Measurements from ENCODE around the gene NXPH3.

Gene NXPH3

GRCh38 chr17:49592263-49592662 is 16.6 kb downstream of the NXPH3 start:
- no peak for DNase-seq (ENCODE audit: low read depth in 2 of 2)

GRCh38 chr17:49595328-49595727 is 19.7 kb downstream of the NXPH3 start:
- DNase-seq (ENCODE audit: low read depth in 2 of 2): no peak

- DNase-seq (ENCODE audit: low read depth in 2 of 2): no peak
These were observed 20.3 kb downstream of the NXPH3 start for GRCh38 chr17:49595980-49596379.

GRCh38 chr17:49596613-49597244 is 21.1 kb downstream of the NXPH3 start:
- DNase-seq (ENCODE audit: low read depth in 2 of 2): no peak

- DNase-seq (ENCODE audit: low read depth in 2 of 2): no peak
These were observed 21.8 kb downstream of the NXPH3 start for GRCh38 chr17:49597436-49597835.

- no peak for DNase-seq (ENCODE audit: low read depth in 2 of 2)
These were observed 22.4 kb downstream of the NXPH3 start for GRCh38 chr17:49597928-49598655.

- DNase-seq (ENCODE audit: low read depth in 2 of 2): no peak
These were observed 23.2 kb downstream of the NXPH3 start for GRCh38 chr17:49598918-49599317.

- DNase-seq (ENCODE audit: low read depth in 2 of 2): no peak
These were observed 25.3 kb downstream of the NXPH3 start for GRCh38 chr17:49600949-49601348.

- DNase-seq (ENCODE audit: low read depth in 2 of 2): no peak
These were observed 27.1 kb downstream of the NXPH3 start for GRCh38 chr17:49602783-49603182.

- DNase-seq (ENCODE audit: low read depth in 2 of 2): no peak
These were observed 27.6 kb downstream of the NXPH3 start for GRCh38 chr17:49603238-49603637.

GRCh38 chr17:49603720-49604119 is 28.0 kb downstream of the NXPH3 start:
- DNase-seq (ENCODE audit: low read depth in 2 of 2): no peak

GRCh38 chr17:49604314-49604869 is 28.7 kb downstream of the NXPH3 start:
- DNase-seq (ENCODE audit: low read depth in 2 of 2): no peak

GRCh38 chr17:49610883-49611584 is 35.4 kb downstream of the NXPH3 start:
- DNase-seq (ENCODE audit: low read depth in 2 of 2): no peak

GRCh38 chr17:49612726-49613125 is 37.1 kb downstream of the NXPH3 start:
- DNase-seq (ENCODE audit: low read depth in 2 of 2): no peak

GRCh38 chr17:49613182-49613800 is 37.6 kb downstream of the NXPH3 start:
- no peak for DNase-seq (ENCODE audit: low read depth in 2 of 2)

- DNase-seq (ENCODE audit: low read depth in 2 of 2): no peak
These were observed 40.4 kb downstream of the NXPH3 start for GRCh38 chr17:49616086-49616485.

GRCh38 chr17:49616601-49617131 is 41.0 kb downstream of the NXPH3 start:
- no peak for DNase-seq (ENCODE audit: low read depth in 2 of 2)

- no peak for DNase-seq (ENCODE audit: low read depth in 2 of 2)
These were observed 42.4 kb downstream of the NXPH3 start for GRCh38 chr17:49618028-49618611.

GRCh38 chr17:49621420-49621819 is 45.7 kb downstream of the NXPH3 start:
- no peak for DNase-seq (ENCODE audit: low read depth in 2 of 2)

- DNase-seq (ENCODE audit: low read depth in 2 of 2): no peak
These were observed 46.4 kb downstream of the NXPH3 start for GRCh38 chr17:49621946-49622529.

GRCh38 chr17:49624896-49625295 is 49.2 kb downstream of the NXPH3 start:
- DNase-seq (ENCODE audit: low read depth in 2 of 2): no peak

Data from stimulated activated CD8-positive, alpha-beta memory T cell treated with anti-CD3 and anti-CD28 coated beads, Interleukin-2, amount 100 ng/mL, for 48 hours (primary cell).